Stimulated activated CD8-positive, alpha-beta memory T cell treated with anti-CD3 and anti-CD28 coated beads, Interleukin-4, amount 100 ng/mL, for 24 hours (primary cell): Measurements from ENCODE around the gene MLYCD.

Source experiments
- DNase-seq: peaks from one replicate; pipeline ENCODE4 v3.0.0-alpha.2; 2020; ENCODE audit warnings: low read depth

MLYCD gene

GRCh38 chr16:83925957-83926725 is 27.2 kb downstream of the MLYCD start:
- DNase-seq = no peak

DNA sequence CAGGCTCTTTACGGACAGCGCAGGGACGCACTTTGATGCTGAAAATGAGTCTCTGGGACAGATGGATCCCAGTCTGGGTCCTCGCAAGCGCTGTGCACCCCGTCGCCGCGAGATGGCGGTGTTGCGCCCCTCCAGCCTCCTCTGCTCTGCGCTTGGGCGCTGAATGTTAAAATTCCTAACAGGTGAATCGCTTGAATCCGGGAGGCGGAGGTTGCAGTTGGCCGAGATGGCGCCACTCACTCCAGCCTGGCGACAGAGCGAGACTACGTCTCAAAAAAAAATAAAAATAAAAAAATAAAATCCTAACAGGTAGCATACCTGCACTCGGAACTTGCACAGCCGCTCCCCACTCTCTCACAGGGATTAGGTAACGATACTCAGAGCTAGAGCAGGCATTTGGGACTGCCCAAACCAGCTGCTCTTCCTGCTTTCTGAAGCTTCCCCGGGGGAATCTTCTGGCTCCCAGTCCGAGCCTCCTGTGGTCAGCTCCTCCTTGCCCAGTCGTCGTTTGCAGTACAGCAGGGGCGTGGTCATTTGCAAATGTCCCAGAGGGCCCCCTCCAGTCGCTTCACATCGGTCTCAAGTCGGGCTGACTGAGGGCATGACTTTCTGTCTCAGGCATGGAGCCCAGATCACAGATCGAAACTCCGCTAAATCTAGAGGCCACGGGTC is 27.9 kb downstream of the MLYCD start:
- DNase-seq = peak; percentile 40

DNA sequence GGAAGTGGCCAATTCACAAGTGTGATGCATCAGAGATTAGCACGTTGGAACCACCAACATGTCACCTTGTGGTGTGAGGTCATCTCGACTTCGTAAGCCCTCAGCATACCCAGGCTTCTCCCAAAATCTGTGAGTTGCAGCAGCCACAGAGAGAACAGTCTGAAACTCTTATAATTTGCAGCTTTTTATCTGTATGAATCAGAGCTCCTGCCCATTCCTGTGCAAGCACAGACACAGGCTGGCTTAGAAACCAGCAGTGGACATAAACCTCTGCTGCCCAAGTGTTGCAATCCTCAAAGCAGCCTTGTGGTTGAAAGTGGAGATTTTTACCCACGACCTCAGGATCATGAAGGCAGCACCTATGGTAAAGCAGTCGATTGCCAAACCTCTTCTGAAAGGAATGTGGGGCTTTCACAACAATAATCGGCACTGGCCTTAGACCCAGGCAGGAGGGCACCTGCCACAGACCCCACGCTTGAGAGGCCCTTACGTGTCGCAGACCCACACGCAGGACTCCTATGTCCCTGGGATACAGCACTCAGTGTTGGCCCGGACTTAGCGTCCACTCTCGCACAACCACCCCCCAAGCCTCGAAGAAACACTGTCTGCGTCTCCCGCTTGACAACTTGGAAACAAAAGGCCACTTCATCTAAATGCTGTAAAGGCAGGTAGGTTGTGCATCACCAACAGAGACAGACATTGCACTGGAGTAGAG is 29.6 kb downstream of the MLYCD start:
- no peak for DNase-seq

DNA sequence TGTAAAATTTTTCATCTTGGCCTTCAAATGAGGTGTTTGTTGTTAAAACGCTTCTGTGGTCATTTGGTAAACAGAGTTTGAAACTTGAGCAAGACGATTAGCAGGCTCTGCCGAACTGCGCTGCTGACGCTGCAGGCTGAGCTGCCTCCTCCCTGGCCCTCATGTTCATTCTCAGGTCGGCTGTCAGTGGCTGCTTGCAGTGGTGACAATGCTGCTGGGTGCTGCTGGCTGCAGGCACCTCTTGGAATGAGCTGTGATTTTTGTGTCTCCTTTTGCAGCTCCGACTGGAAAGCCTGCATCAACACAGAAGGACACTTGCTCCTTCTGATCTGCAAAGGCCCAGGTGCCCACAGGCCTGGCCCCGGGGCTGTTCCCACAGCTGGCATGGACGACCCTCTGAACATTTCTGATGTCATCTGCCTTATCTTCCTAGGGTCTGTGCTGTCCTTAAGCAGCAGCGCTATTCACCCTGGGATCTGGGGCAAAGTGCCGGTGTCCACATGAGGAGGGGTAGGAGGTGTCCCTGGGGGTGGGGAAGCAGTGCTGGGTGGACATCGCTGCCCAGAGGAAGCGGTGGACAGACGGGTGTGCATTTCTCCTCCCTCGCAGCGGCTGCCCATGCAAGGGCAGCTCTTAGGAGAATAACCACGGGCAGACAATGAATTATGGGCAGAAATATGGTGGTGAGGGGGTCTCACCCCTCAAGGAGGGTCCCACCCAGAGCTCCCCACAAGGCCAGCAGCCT is 31.1 kb downstream of the MLYCD start:
- DNase-seq = no peak

DNA sequence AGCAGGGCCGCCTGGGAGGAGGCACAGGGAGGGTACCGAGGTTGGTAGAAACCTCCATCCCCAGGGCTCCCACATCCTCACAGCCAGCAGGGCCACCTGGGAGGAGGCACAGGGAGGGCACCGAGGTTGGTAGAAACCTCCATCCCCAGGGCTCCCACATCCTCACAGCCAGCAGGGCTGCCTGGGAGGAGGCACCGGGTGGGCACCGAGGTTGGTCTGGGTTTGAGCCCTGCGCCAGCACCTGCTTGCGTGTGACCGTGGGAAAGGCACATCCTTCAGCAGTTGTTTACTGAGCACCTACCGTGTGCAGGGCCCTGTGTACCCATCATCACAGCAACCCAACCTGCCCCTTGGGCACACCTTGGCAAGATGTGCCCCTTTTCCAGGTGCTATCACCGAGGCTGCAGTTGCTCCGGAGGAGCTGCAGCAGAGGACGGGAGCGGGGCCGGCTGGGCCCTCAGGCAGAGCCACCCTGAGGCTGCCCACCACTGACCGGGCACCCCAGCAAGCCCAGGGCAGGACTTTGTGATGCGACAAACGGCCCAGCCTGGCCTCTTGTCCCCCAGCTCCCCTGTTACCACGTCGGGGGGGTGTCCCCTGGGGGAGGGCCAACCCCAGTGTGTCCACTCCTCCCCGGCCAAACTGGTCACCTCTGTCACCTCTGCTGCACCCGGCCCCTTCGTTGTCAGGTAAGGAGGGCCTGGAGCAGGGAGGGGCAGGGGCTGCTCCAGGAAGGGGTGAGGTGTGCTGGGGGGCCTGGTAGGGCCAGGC is 32.0 kb downstream of the MLYCD start:
- DNase-seq = no peak

GRCh38 chr16:83931556-83931955 is 32.6 kb downstream of the MLYCD start:
- no peak for DNase-seq

DNA sequence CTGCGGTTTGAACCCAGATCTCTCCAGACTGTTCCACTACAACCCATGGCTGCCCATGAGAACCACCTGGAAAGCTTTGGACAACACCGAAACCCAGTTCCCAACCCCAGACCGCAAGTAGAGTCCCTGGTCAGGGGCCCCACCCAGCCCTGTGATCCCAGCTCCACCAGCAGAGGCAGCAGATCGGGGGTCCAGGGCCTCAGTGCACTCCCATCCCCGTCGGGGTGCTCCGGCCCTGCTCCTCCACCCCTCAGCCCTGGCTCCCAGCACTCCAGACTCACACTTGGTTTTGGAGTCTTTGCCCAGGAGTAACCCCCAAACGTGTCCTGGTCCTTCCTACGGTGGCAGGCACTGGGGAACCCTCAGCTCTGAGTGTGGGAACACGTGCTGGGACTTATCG is 33.4 kb downstream of the MLYCD start:
- no peak for DNase-seq

- no peak for DNase-seq
Measured at GRCh38 chr16:83932955-83933673, 34.2 kb downstream of the MLYCD start.

DNA sequence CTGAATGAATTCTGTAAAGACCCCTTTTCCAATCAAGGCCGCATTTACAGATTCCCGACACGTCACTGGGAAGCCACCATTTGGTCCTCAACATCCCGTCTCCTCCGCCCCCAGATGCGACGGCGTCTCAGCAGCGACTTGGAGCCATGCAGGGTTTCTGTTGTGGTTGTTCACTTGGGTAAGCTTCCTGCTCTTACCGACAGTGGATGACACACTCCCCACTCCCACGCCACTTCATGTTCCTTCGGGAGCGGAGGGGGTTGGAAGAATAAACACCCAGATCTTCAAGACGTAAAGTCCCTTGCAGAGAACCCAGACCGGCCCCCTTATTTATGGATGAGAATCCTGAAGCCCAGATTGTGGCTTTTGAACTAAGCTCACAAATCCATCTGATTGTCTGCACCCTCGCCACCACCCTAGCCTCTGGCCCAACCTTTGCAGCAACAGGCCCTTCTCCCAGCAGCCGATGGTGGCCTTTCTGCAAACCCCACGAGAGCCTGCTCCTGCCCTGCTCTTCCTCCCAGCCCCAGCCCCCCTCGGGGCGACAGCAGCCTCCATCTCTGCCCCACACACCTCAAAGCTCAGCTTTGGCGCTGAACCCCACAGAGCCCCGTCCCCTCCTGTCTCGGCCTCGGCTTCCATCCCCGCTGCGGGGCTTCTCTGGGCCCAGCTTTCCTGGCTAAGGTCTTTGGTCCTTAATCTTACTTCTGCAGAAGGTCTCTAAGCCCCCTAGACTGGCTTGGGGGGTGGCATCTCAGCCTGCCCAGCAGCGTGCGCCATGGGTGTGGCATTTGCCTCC is 35.2 kb downstream of the MLYCD start:
- DNase-seq = no peak

DNA sequence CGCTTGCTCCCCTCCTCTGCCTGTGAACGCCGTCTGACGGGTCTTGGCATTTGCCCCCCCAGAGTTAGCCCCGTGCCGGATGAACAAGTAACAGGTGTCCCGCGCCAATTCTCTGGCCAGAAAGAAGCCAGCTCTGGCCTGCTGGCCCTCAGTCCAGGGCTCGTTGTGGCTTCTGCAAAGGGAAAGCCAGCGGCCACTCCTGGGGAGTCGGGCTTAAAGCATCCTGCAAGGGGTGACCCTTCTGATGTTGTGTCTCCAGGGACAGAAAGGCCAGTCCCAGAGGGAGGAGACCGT is 35.7 kb downstream of the MLYCD start:
- no peak for DNase-seq

- DNase-seq = no peak
Measured at GRCh38 chr16:83935005-83935857, 36.3 kb downstream of the MLYCD start.

DNA sequence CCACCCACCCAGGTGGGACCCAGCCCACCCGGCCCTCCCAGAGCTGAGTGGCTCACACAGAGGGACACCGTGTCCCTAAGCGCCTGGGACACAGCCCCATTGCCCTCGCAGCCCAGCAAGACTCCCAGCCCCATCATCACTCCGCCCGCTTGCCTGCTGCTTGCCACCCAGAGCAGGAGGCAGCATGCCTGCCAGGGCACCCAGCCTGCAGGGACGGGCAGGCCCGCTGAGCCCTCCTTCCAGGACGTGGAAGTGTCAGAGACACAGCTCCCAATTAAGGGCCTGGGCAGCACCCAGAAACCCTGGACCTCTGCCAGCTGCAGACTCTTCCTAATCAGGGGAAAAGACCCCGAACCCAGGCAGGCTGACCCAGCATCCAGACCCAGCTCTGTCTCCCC is 36.9 kb downstream of the MLYCD start:
- no peak for DNase-seq

GRCh38 chr16:83936581-83937165 is 37.8 kb downstream of the MLYCD start:
- DNase-seq = no peak

- DNase-seq = no peak
Measured at GRCh38 chr16:83937267-83937666, 38.4 kb downstream of the MLYCD start.

DNA sequence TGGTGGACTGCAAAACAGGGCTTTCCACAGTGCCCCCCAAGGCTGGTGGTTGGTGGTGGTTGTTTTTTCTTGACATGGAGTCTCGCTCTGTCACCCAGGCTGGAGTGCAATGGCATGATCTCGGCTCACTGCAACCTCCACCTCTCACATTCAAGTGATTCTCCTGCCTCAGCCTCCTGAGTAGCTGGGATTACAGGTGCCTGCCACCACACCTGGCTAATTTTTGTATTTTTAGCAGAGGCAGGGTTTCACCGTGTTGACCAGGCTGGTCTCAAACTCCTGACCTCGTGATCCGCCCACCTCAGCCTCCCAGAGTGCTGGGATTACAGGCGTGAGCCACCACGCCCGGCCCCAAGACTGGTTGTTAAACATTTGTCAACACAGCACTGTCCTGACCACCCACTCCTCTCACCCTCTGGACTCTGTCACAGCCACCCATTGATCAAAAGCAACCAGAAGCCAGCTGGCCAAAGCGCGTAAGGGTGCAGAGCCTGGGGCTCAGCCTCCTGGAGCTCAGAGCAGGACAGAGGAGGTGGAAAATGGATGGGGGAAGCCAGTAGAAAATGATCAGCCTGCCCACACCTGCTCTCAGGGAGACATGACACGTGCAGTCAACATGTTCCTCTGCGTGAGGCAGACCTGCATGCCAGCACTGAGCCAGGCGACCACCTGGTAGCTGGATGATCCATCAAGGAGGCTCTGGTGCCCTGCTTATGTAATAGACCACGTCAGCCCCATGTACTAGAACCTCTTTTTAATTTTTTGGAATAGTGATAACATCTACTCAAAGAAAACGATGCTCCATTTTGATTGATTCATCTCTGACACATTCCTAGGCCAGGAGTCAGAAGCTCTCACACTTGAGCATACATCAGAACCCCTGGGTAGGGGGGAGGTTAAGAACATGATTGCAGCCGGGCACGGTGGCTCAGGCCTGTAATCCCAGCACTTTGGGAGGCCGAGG is 39.3 kb downstream of the MLYCD start:
- no peak for DNase-seq

DNA sequence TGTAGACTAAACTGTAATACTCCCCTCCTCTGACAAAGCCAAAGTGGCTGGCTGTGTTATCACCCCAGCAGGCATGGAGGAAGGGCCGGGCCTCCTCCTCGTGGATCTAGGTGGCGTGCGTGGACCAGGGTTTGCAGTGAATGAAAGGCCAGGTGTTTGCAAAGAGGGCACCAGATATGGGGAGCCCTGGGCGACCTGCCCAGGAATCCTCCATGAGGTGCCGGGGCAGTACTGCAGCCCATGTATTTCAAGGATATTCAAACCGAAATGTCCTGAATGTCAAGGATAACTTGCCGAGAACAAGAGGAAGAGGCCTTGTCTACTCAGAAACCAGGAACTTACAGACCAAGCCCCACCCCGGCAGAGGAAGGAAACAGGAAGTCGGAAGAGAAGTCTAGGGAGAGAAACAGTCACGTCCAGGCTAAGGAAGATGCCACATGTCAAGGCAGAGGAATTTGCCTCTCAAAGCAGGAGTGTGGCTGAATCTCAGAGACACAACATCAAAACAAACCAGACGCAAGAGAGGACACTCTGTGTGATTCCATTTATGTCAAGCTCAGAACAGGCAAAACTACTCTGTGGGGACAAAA is 40.4 kb downstream of the MLYCD start:
- DNase-seq = no peak

DNA sequence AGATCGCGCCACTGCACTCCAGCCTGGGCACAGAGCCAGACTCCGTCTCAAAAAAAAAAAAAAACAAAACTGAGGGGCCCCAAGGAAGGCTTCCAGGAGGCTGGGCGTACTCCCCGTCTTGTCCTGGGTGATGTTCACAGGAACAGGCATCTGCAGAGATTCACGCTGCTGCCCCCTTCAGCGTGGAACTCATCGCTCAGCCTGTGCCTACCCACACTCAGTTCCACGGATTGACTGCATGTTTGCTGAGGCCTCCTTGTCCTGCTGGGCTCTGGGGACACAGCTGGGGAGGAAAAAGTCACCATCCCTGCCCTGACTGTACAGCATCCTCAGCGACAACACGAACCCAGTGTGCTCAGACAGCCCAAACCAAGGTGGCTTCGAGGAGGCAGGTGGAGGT is 41.2 kb downstream of the MLYCD start:
- DNase-seq = no peak
